ENCODE measurements around the gene STUB1. TPM values are rescaled to one million over a fixed set of nuclear protein-coding genes. Genes with fewer than 3 reads are reported as not detected.

The STUB1 gene
- total and polyA plus RNA-seq, 4 donors, result 32.4 to 74.4 (median 50.2) TPM

DNA sequence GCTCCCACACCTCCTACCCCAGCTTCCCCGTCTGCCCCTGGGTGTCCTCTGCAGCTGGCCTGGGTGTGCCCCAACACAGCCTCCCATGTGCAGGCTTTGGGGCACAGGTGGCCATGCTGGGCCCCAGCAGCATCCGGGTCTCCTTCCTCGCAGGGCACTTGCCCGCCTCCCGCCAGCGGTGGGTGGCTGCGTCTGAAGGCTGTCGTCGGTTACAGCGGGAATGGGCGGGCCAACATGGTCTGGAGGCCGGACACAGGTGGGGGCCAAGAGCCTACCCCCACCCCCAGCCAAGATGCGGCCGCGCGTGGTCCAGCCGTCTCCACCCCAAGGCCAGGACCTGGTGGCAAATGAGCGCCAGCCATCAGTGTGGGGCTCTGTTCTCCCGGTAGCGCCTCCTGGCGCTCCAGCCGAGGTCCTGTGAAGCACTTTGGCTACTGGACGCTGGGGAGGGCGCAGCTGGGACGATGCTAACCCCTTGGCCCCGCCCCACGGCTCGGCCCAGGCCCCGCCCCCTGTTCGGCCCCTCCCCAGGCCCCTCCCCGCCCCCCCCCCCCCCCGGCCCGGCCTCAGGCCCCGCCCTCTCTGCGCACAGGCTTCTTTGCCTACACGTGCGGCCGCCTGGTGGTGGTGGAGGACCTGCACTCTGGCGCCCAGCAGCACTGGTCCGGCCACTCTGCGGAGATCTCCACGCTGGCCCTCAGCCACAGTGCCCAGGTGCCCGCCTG lies 19.6 kb upstream of the STUB1 start:
- H3K9ac ChIP-seq (ENCODE audit: low read depth in 1 of 2, low read length in 2 of 2), result no peak overlapping the region
- H3K27me3 ChIP-seq (ENCODE audit: control insufficient read depth in 4 of 4, insufficient read depth in 4 of 4, low read length in 3 of 4), result no peaks in the 10 kb centered on the region
- TF ChIP-seq GABPA (IDR thresholded peaks at IDR 0.05 in 1 of 2, conservative IDR thresholded peaks at IDR 0.05 in 1 of 2) (peak in 1 of 2 donors; percentile 29), ZBTB33 (IDR thresholded peaks at IDR 0.05) (no peak), TAF1 (conservative IDR thresholded peaks at IDR 0.05) (no peak), RXRA (IDR thresholded peaks at IDR 0.05) (no peak), RAD21 (IDR thresholded peaks at IDR 0.05) (peak in 1 of 2 donors; percentile 48), REST (IDR thresholded peaks at IDR 0.05) (no peak), FOXA1 (IDR thresholded peaks at IDR 0.05) (no peak), HNF4A (conservative IDR thresholded peaks at IDR 0.05) (no peak), FOXA2 (IDR thresholded peaks at IDR 0.05) (no peak), HNF4G (IDR thresholded peaks at IDR 0.05) (no peak), SP1 (IDR thresholded peaks at IDR 0.05) (peak; percentile 38), NR2F2 (IDR thresholded peaks at IDR 0.05) (no peak), ATF3 (IDR thresholded peaks at IDR 0.05) (no peak), JUND (IDR thresholded peaks at IDR 0.05) (no peak), MAX (IDR thresholded peaks at IDR 0.05) (no peak), EGR1 (IDR thresholded peaks at IDR 0.05; ENCODE audit: low read depth in 2 of 2) (no peak), YY1 (IDR thresholded peaks at IDR 0.05) (no peak)
- TF ChIP-seq, protein P1, sequence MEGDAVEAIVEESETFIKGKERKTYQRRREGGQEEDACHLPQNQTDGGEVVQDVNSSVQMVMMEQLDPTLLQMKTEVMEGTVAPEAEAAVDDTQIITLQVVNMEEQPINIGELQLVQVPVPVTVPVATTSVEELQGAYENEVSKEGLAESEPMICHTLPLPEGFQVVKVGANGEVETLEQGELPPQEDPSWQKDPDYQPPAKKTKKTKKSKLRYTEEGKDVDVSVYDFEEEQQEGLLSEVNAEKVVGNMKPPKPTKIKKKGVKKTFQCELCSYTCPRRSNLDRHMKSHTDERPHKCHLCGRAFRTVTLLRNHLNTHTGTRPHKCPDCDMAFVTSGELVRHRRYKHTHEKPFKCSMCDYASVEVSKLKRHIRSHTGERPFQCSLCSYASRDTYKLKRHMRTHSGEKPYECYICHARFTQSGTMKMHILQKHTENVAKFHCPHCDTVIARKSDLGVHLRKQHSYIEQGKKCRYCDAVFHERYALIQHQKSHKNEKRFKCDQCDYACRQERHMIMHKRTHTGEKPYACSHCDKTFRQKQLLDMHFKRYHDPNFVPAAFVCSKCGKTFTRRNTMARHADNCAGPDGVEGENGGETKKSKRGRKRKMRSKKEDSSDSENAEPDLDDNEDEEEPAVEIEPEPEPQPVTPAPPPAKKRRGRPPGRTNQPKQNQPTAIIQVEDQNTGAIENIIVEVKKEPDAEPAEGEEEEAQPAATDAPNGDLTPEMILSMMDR (IDR thresholded peaks at IDR 0.05; ENCODE audit: low read depth, low read length, missing input control), result peak; percentile 43
- WGBS, result 29% methylated on average over 39 of the region's 43 CpGs
- peaks cover 0 to 5% (median 0%) of the 10 kb centered on the region in 4 donors for H3K36me3 ChIP-seq (ENCODE audit: control insufficient read depth in 4 of 4, insufficient read depth in 3 of 4, low read depth in 1 of 4, low read length in 3 of 4)
- H3K4me1 ChIP-seq (ENCODE audit: control insufficient read depth in 4 of 4, insufficient read depth in 4 of 4, low read length in 3 of 4), result peaks cover 10 to 22% (median 15%) of the 10 kb centered on the region in 4 donors
- H3K9me3 ChIP-seq (ENCODE audit: control insufficient read depth in 4 of 4, low read length in 3 of 4), result no peaks in the 10 kb centered on the region
- DNase-seq (ENCODE audit: low spot score), result peak; percentile 83
- H3K27ac ChIP-seq (ENCODE audit: low read depth in 1 of 2, low read length in 2 of 2), result peak overlapping the region; percentile 50 to 52
- peak overlapping the region in 1 of 3 donors; percentile 19 for H3K4me3 ChIP-seq (ENCODE audit: low read depth in 1 of 3, low read length in 3 of 3)

Data from liver (tissue), 9 donors.